Mesenchymal stem cell (in vitro differentiated cells and primary cell): ENCODE measurements around the gene HOXC13.
A peak's percentile ranks its signal among the peaks of the same experiment; 100 is the strongest.

Experiments
- DNase-seq: peaks from one replicate; pipeline ENCODE4 v3.0.0-alpha.2; 2013
- H2AFZ ChIP-seq: one replicate; pipeline ENCODE4 v1.6.1; 2013; ENCODE audit warnings: low read depth, mild to moderate bottlenecking, control low read depth, inconsistent platforms, low read length, moderate library complexity
- H2AK5ac ChIP-seq: 2 replicates; pipeline ENCODE4 v1.6.1; 2013; ENCODE audit warnings: low read length, moderate library complexity, mild to moderate bottlenecking, inconsistent platforms; ENCODE audit not compliant: severe bottlenecking
- H2BK120ac ChIP-seq: one replicate; pipeline ENCODE4 v1.6.1; 2013; ENCODE audit warnings: low read depth, mild to moderate bottlenecking, inconsistent platforms, low read length, moderate library complexity
- H2BK12ac ChIP-seq, 2 experiments: one replicate each; pipeline ENCODE4 v1.6.1; 2013; ENCODE audit warnings: inconsistent platforms in 2 of 2, low read length in 2 of 2, mild to moderate bottlenecking in 2 of 2, moderate library complexity in 2 of 2, control low read depth in 1 of 2
- H2BK15ac ChIP-seq: one replicate; pipeline ENCODE4 v1.6.1; 2013; ENCODE audit warnings: mild to moderate bottlenecking, low read depth, inconsistent platforms; ENCODE audit not compliant: poor library complexity, severe bottlenecking
- H2BK5ac ChIP-seq: 2 replicates; pipeline ENCODE4 v1.6.1; 2013; ENCODE audit warnings: low read depth, mild to moderate bottlenecking, low read length, control low read depth, inconsistent platforms; ENCODE audit not compliant: poor library complexity, severe bottlenecking
- H3K14ac ChIP-seq, 2 experiments: one replicate each; pipeline ENCODE4 v1.6.1; 2013; ENCODE audit warnings: inconsistent platforms in 2 of 2, low read length in 2 of 2, control low read depth in 1 of 2, mild to moderate bottlenecking in 1 of 2, moderate library complexity in 1 of 2
- H3K18ac ChIP-seq, 2 experiments: one replicate each; pipeline ENCODE4 v1.6.1; 2013; ENCODE audit warnings: inconsistent platforms in 2 of 2, low read length in 2 of 2, control low read depth in 1 of 2, low read depth in 1 of 2, mild to moderate bottlenecking in 1 of 2
- H3K23ac ChIP-seq, 2 experiments: one replicate each; pipeline ENCODE4 v1.6.1; 2013; ENCODE audit warnings: inconsistent platforms in 2 of 2, low read length in 2 of 2, mild to moderate bottlenecking in 2 of 2, moderate library complexity in 2 of 2, control low read depth in 1 of 2
- H3K27ac ChIP-seq: 2 replicates; pipeline ENCODE4 v1.5.1; 2013; ENCODE audit warnings: mild to moderate bottlenecking, moderate library complexity, low read length, control low read depth, inconsistent platforms; ENCODE audit not compliant: poor library complexity, severe bottlenecking
- H3K27me3 ChIP-seq, 2 experiments: 2 replicates each; pipeline versions ENCODE4 v1.6.1 to v1.7.0; 2013; ENCODE audit warnings: low read length in 2 of 2, mild to moderate bottlenecking in 2 of 2, moderate library complexity in 2 of 2, control low read depth in 1 of 2, inconsistent platforms in 1 of 2; ENCODE audit not compliant: control insufficient read depth in 1 of 2, insufficient read depth in 1 of 2
- H3K36me3 ChIP-seq, 2 experiments: 2 replicates each; pipeline versions ENCODE4 v1.6.1 to v1.7.0; 2013; ENCODE audit warnings: low read length in 2 of 2, control low read depth in 1 of 2, inconsistent platforms in 1 of 2, low read depth in 1 of 2, mild to moderate bottlenecking in 1 of 2; ENCODE audit not compliant: insufficient read depth in 2 of 2, control insufficient read depth in 1 of 2
- H3K4ac ChIP-seq, 2 experiments: one replicate each; pipeline ENCODE4 v1.6.1; 2013; ENCODE audit warnings: inconsistent platforms in 2 of 2, low read length in 2 of 2, mild to moderate bottlenecking in 2 of 2, moderate library complexity in 2 of 2, control low read depth in 1 of 2, low read depth in 1 of 2
- H3K4me1 ChIP-seq: 2 replicates; pipeline ENCODE4 v1.6.1; 2013; ENCODE audit warnings: low read depth, low read length, control low read depth; ENCODE audit not compliant: control insufficient read depth, insufficient read depth
- H3K4me2 ChIP-seq: 2 replicates; pipeline ENCODE4 v1.6.1; 2013; ENCODE audit warnings: low read length, mild to moderate bottlenecking, inconsistent platforms; ENCODE audit not compliant: poor library complexity, severe bottlenecking
- H3K4me3 ChIP-seq, 2 experiments: 2 replicates each; pipeline versions ENCODE4 v1.5.1 to v1.7.0; 2013; ENCODE audit warnings: low read length in 2 of 2, mild to moderate bottlenecking in 2 of 2, control low read depth in 1 of 2, low read depth in 1 of 2; ENCODE audit not compliant: insufficient read depth in 1 of 2
- H3K79me1 ChIP-seq: replicated peaks from 2 replicates; pipeline ENCODE4 v1.6.1; 2013; ENCODE audit warnings: mild to moderate bottlenecking, control low read depth, low read length, inconsistent platforms; ENCODE audit not compliant: poor library complexity, severe bottlenecking
- H3K9ac ChIP-seq: 2 replicates; pipeline ENCODE4 v1.7.0; 2013; ENCODE audit warnings: mild to moderate bottlenecking, low read length, moderate library complexity
- H3K9me3 ChIP-seq: 2 replicates; pipeline ENCODE4 v1.7.0; 2013; ENCODE audit warnings: mild to moderate bottlenecking, low read length; ENCODE audit not compliant: control insufficient read depth
- H4K8ac ChIP-seq: one replicate; pipeline ENCODE4 v1.6.1; 2013; ENCODE audit warnings: inconsistent platforms, mild to moderate bottlenecking, low read length, moderate library complexity
- H4K91ac ChIP-seq: one replicate; pipeline ENCODE4 v1.6.1; 2013; ENCODE audit warnings: mild to moderate bottlenecking, low read length, inconsistent platforms
- WGBS: methylation state at CpG from one replicate; pipeline ENCODE4 v1.1.7; 2013; ENCODE audit warnings: mixed read lengths; 5-methylcytosine and 5-hydroxymethylcytosine counted together

The HOXC13 gene

GRCh38 chr12:53994264-53995001 lies 55.8 kb downstream of the HOXC13 start:
- peak overlapping the region in 1 of 2 experiments; percentile 62 for H3K18ac ChIP-seq
- peak overlapping the region; percentile 64 for H3K4me2 ChIP-seq
- H2BK12ac ChIP-seq: peak overlapping the region in 1 of 2 experiments; percentile 34
- no peak overlapping the region for H4K91ac ChIP-seq
- peak overlapping the region; percentile 75 for H2BK5ac ChIP-seq
- no peak for DNase-seq
- peak overlapping the region; percentile 63 to 87 for H3K4me3 ChIP-seq
- H3K9ac ChIP-seq: peak overlapping the region; percentile 98
- peak overlapping the region; percentile 41 to 57 for H3K4ac ChIP-seq
- H2AFZ ChIP-seq: no peak overlapping the region
- peaks cover 34% of the 10 kb centered on the region for H3K4me1 ChIP-seq
- H3K27ac ChIP-seq: peak overlapping the region; percentile 83
- H3K79me1 ChIP-seq: no peaks in the 10 kb centered on the region
- no peak overlapping the region for H2BK120ac ChIP-seq
- no peaks in the 10 kb centered on the region for H3K9me3 ChIP-seq
- no peak overlapping the region for H2AK5ac ChIP-seq
- no peak overlapping the region for H3K14ac ChIP-seq
- WGBS: 7% methylated on average over 45 of the region's 60 CpGs
- H4K8ac ChIP-seq: peak overlapping the region; percentile 29
- H2BK15ac ChIP-seq: peak overlapping the region; percentile 84
- peak overlapping the region in 1 of 2 experiments; percentile 66 for H3K23ac ChIP-seq
- H3K27me3 ChIP-seq: peaks cover 0 to 4% of the 10 kb centered on the region in 2 experiments
- no peaks in the 10 kb centered on the region for H3K36me3 ChIP-seq

GRCh38 chr12:53995002-53995377 lies 56.4 kb downstream of the HOXC13 start:
- peak overlapping the region; percentile 83 for H3K27ac ChIP-seq
- no peaks in the 10 kb centered on the region for H3K36me3 ChIP-seq
- H2AK5ac ChIP-seq: no peak overlapping the region
- no peak overlapping the region for H4K91ac ChIP-seq
- H3K79me1 ChIP-seq: no peaks in the 10 kb centered on the region
- peak overlapping the region; percentile 75 for H2BK5ac ChIP-seq
- no peak overlapping the region for H2BK120ac ChIP-seq
- H3K4me3 ChIP-seq: peak overlapping the region; percentile 63 to 87
- peaks cover 0 to 4% of the 10 kb centered on the region in 2 experiments for H3K27me3 ChIP-seq
- no peaks in the 10 kb centered on the region for H3K9me3 ChIP-seq
- H2BK15ac ChIP-seq: peak overlapping the region; percentile 84
- H3K4me1 ChIP-seq: peaks cover 32% of the 10 kb centered on the region
- no peak overlapping the region for H2AFZ ChIP-seq
- 4% methylated on average over 17 of the region's 17 CpGs for WGBS
- H3K14ac ChIP-seq: no peak overlapping the region
- H2BK12ac ChIP-seq: no peak overlapping the region
- peak overlapping the region; percentile 98 for H3K9ac ChIP-seq
- no peak overlapping the region for H4K8ac ChIP-seq
- H3K4me2 ChIP-seq: peak overlapping the region; percentile 64
- H3K23ac ChIP-seq: no peak overlapping the region
- no peak for DNase-seq
- H3K18ac ChIP-seq: peak overlapping the region in 1 of 2 experiments; percentile 62
- no peak overlapping the region for H3K4ac ChIP-seq

GRCh38 chr12:53995378-53996239 lies 57.0 kb downstream of the HOXC13 start:
- Histone ChIP-seq H3K4ac (peak overlapping the region; percentile 5 to 64), H3K18ac (peak overlapping the region; percentile 50 to 54), H3K36me3 (no peaks in the 10 kb centered on the region), H3K27me3 (peaks cover 0 to 4% of the 10 kb centered on the region in 2 experiments), H3K9me3 (no peaks in the 10 kb centered on the region), H3K27ac (peak overlapping the region; percentile 83), H3K4me1 (peaks cover 30% of the 10 kb centered on the region), H3K4me3 (peak overlapping the region; percentile 63 to 87), H2BK15ac (peak overlapping the region; percentile 66), H4K8ac (peak overlapping the region; percentile 63), H2AK5ac (peak overlapping the region; percentile 21), H3K9ac (peak overlapping the region; percentile 98), H3K23ac (no peak overlapping the region), H3K4me2 (peak overlapping the region; percentile 64), H3K14ac (no peak overlapping the region), H2BK120ac (peak overlapping the region; percentile 89), H3K79me1 (no peaks in the 10 kb centered on the region), H2AFZ (no peak overlapping the region), H2BK5ac (peak overlapping the region; percentile 73), H2BK12ac (peak overlapping the region in 1 of 2 experiments; percentile 15), H4K91ac (peak overlapping the region; percentile 36)
- WGBS: 2% methylated on average over 48 of the region's 48 CpGs
- peak; percentile 72 for DNase-seq
